GM12878 (cell line): ENCODE data around the gene SLC39A11. TPM values are rescaled to one million over a fixed set of nuclear protein-coding genes. Genes with fewer than 3 reads are reported as not detected.

ENCODE experiments used
- ATAC-seq: fragments of 200-7000 bp; cut with Tn5 transposase; 3 replicates; pipeline ENCODE4 v1.9.1; 2020; ENCODE audit warnings: mild to moderate bottlenecking, moderate library complexity
- BruUV-seq: library from RNA; stranded (reverse); fragments of 400-500 nt; replicated peaks from 2 replicates; lab custom pipeline; 2021; lab: Mats Ljungman, UMichigan
- CTCF ChIA-PET: fragments of 300-600 bp; sonication (Branson Sonifier 250); formaldehyde crosslinking; extraction: SDS; loops from one replicate; lab custom pipeline; 2021; ENCODE audit warnings: inconsistent platforms; lab: Yijun Ruan, JAX
- POLR2A ChIA-PET: fragments of 350-600 bp; formaldehyde crosslinking; extraction: SDS; loops from one replicate; lab custom pipeline; 2021; ENCODE audit warnings: inconsistent platforms; lab: Charles Lee
- RAD21 ChIA-PET: fragments of 300-600 bp; sonication (Branson Sonifier 250); formaldehyde crosslinking; loops from one replicate; lab custom pipeline; 2023; ENCODE audit warnings: antibody characterized with exemption; ENCODE audit not compliant: unreplicated experiment; lab: Charles Lee
- SMC1A ChIA-PET: fragments of 300-600 bp; sonication (Branson Sonifier 250); formaldehyde crosslinking; loops from one replicate; lab custom pipeline; 2023; ENCODE audit not compliant: unreplicated experiment, uncharacterized antibody; lab: Charles Lee
- DNase-seq: peaks from one replicate; pipeline ENCODE4 v3.0.0-alpha.2; 2011; ENCODE audit warnings: low read depth, low spot score
- FAIRE-seq: peaks from 3 replicates; lab custom pipeline; 2011; peaks lifted over from hg19 to GRCh38; lab: Jason Lieb, UNC
- H2AFZ ChIP-seq: 2 replicates; pipeline ENCODE4 v1.6.0; 2011; ENCODE audit warnings: low read depth, low read length, control low read depth; ENCODE audit not compliant: control insufficient read depth
- H3K27ac ChIP-seq: 2 replicates; pipeline ENCODE4 v1.5.1; 2011; ENCODE audit warnings: control low read depth; ENCODE audit not compliant: control insufficient read depth, insufficient read depth
- H3K27me3 ChIP-seq, 2 experiments: replicated peaks in 1 of 2; 2 replicates each; pipeline versions ENCODE4 v1.6.0 to v1.6.1; 2011; ENCODE audit warnings: low read length in 1 of 2; ENCODE audit not compliant: control insufficient read depth in 2 of 2, insufficient read depth in 2 of 2
- H3K36me3 ChIP-seq, 2 experiments: 2 replicates each; pipeline ENCODE4 v1.5.1; 2011; ENCODE audit warnings: low read length in 1 of 2; ENCODE audit not compliant: control insufficient read depth in 2 of 2, insufficient read depth in 2 of 2
- H3K4me1 ChIP-seq: 2 replicates; pipeline ENCODE4 v1.6.1; 2011; ENCODE audit warnings: mild to moderate bottlenecking, low read length, moderate library complexity, mixed read lengths; ENCODE audit not compliant: control insufficient read depth, insufficient read depth
- H3K4me2 ChIP-seq: 2 replicates; pipeline ENCODE4 v1.6.0; 2011; ENCODE audit warnings: control low read depth; ENCODE audit not compliant: control insufficient read depth, insufficient read depth
- H3K4me3 ChIP-seq: fragments of 200-600 bp; sonication (generic); 2 replicates; pipeline ENCODE4 v1.5.1; 2016
- H3K79me2 ChIP-seq: 2 replicates; pipeline ENCODE4 v1.6.0; 2011; ENCODE audit warnings: low read length; ENCODE audit not compliant: control insufficient read depth, insufficient read depth
- H3K9ac ChIP-seq: 2 replicates; pipeline ENCODE4 v1.8.0; 2011; ENCODE audit warnings: low read length, control low read depth, mixed read lengths; ENCODE audit not compliant: control insufficient read depth, insufficient read depth
- H3K9me3 ChIP-seq: replicated peaks from 3 replicates; pipeline ENCODE4 v1.5.1; 2011; ENCODE audit warnings: mild to moderate bottlenecking, low read length; ENCODE audit not compliant: control insufficient read depth, insufficient read depth
- H4K20me1 ChIP-seq: 2 replicates; pipeline ENCODE4 v1.6.0; 2011; ENCODE audit not compliant: control insufficient read depth, insufficient read depth
- ATF7 ChIP-seq: fragments of 450-650 bp; IDR thresholded peaks from 2 replicates; pipeline ENCODE4 v1.6.1; 2016; ENCODE audit warnings: low read depth, mild to moderate bottlenecking
- E4F1 ChIP-seq: fragments of 450-650 bp; IDR thresholded peaks from 2 replicates; pipeline ENCODE4 v1.6.1; 2018; ENCODE audit warnings: borderline replicate concordance, mild to moderate bottlenecking; ENCODE audit not compliant: partially characterized antibody
- EZH2 ChIP-seq: IDR thresholded peaks from 2 replicates; pipeline ENCODE4 v1.6.1; 2012; ENCODE audit warnings: low read depth, mild to moderate bottlenecking, control low read depth, inconsistent platforms, low read length, borderline replicate concordance; ENCODE audit not compliant: control insufficient read depth
- MAX ChIP-seq: IDR thresholded peaks from 2 replicates; pipeline ENCODE4 v1.6.1; 2012; ENCODE audit warnings: low read depth, low read length, improper control_type of control experiment
- MEF2B ChIP-seq: fragments of 450-650 bp; IDR thresholded peaks from 2 replicates; pipeline ENCODE4 v1.6.1; 2018; ENCODE audit warnings: mild to moderate bottlenecking, moderate library complexity; ENCODE audit not compliant: partially characterized antibody, poor library complexity, severe bottlenecking
- NRF1 ChIP-seq: conservative IDR thresholded peaks from 2 replicates; pipeline ENCODE4 v1.6.1; 2011; ENCODE audit warnings: mild to moderate bottlenecking, low read depth, low read length, improper control_type of control experiment
- SMAD5 ChIP-seq: IDR thresholded peaks from 2 replicates; pipeline ENCODE4 v1.6.1; 2016; ENCODE audit warnings: antibody characterized with exemption, low read depth
- WGBS: methylation state at CpG from one replicate; pipeline ENCODE4 v1.1.6; 2016; ENCODE audit warnings: low lambda C conversion rate; ENCODE audit not compliant: insufficient replicate concordance, insufficient coverage; ENCODE audit errors: missing lambda C conversion rate; 5-methylcytosine and 5-hydroxymethylcytosine counted together
- in situ Hi-C: fragments of 300-500 bp; cut with MboI; formaldehyde crosslinking; loops from 9 replicates; pipeline ENCODE4 v1.14.3; 2018; ENCODE audit warnings: mixed read lengths
- intact Hi-C: fragments of 100-400 bp; cut with micrococcal nuclease; formaldehyde crosslinking; loops from one replicate; pipeline ENCODE4 v1.14.2; 2022; ENCODE audit not compliant: unreplicated experiment
- polyA plus RNA-seq, 11 experiments: library from polyadenylated mRNA; depleted of rRNA in 4 of 11; unstranded in 6 of 11; stranded (reverse) in 5 of 11; fragments of >200 nt; fragmentation: Nextera tagmentation in 4 of 11; fragmentation: Illumina TruSeq in 1 of 11; extraction: Ambion mirVana in 4 of 11; extraction: Trizol in 1 of 11; gene quantifications; 1 replicate in 1 of 11; 2 replicates in 10 of 11; pipeline versions ENCODE4 v1.2.1 to v1.2.3, GENCODE V29; 2011 to 2016; ENCODE audit warnings: inconsistent platforms in 2 of 11, missing spikeins in 2 of 11, low read depth in 1 of 11
- total RNA-seq, 4 experiments: library from RNA; depleted of rRNA in 3 of 4; stranded (reverse); fragments of >200 nt in 3 of 4; fragmentation: Illumina TruSeq in 1 of 4; extraction: Trizol in 1 of 4; gene quantifications; 2 replicates each; pipeline versions ENCODE4 v1.2.1 to v1.2.3, GENCODE V29; 2013 to 2021
- TF ChIP-seq, protein P1 (sequence below): IDR thresholded peaks from 2 replicates; pipeline ENCODE4 v1.6.1; 2011; ENCODE audit warnings: low read depth, mild to moderate bottlenecking, low read length, moderate library complexity, borderline replicate concordance; ENCODE audit errors: extremely low read depth
- TF ChIP-seq, protein P2 (sequence below): IDR thresholded peaks from 2 replicates; pipeline ENCODE4 v1.6.1; 2012; ENCODE audit warnings: improper control_type of control experiment, low read depth, low read length; ENCODE audit not compliant: insufficient replicate concordance

SLC39A11 gene
- total and polyA plus RNA-seq, 10 of the 15 experiments (the other 5 are each of a cell fraction or from before 2014, with no cell fraction given), result 8.6 to 23.8 (median 14.0) TPM

DNA sequence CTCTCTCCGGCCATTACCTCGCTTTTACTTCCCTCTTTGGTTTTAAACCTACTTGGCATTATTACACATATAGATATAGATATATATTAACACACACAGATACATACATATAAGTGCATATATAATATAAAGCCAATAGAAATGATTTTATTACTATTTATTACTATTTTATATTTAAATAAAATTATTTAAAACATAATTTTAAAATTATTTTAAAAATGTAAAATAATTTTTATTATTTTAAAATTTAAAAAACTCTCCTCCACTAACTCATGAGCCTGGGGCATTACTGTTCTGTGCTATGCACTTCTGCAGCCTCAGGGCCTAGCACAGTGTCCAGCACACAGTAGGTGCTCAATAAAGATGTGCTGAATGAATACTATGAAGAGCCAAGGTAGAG is 200.9 kb downstream of the SLC39A11 start:
- Histone ChIP-seq H3K79me2 (no peaks in the 10 kb centered on the region), H3K9ac (no peak overlapping the region), H3K4me3 (no peak overlapping the region), H3K4me1 (no peaks in the 10 kb centered on the region), H2AFZ (no peak overlapping the region), H3K27me3 (no peaks in the 10 kb centered on the region), H3K9me3 (no peaks in the 10 kb centered on the region), H3K36me3 (no peaks in the 10 kb centered on the region; a peak in 1 of 4 replicates), H3K4me2 (no peak overlapping the region), H3K27ac (no peak overlapping the region), H4K20me1 (no peaks in the 10 kb centered on the region)
- 47% methylated on average over 2 of the region's 2 CpGs for WGBS
- POLR2A ChIA-PET, result no interaction called here
- CTCF ChIA-PET, result no interaction called here
- DNase-seq, result no peak
- TF ChIP-seq MEF2B (no peak), MAX (no peak), NRF1 (no peak), ATF7 (no peak)
- intact Hi-C loops (no loop called here), in situ Hi-C loops (no loop called here)
- no peak for ATAC-seq
- RAD21 ChIA-PET, result no interaction called here
- FAIRE-seq, result no peak
- SMC1A ChIA-PET, result no interaction called here
- no TSS peak for BruUV-seq

DNA sequence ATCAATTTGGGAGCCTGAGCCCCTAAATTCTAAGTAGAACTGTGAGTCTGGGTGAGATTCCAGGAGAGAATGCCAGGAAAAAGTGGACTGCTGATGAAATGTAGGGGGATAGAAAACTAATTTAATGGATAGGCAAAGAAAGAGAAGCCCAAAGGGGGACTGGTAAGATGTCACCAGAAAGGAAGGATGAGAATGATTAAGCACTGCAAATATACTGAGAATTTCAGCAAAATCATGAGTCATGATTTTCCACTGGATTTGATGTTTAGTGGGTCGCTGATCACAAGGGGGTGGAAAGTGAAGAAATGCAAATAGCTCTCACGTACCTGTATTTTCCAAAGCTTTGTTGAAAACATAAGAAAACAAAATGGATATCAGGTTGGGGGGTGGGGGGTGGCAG is 201.8 kb downstream of the SLC39A11 start:
- no peaks in the 10 kb centered on the region for H3K27me3 ChIP-seq
- no peak for FAIRE-seq
- no peaks in the 10 kb centered on the region for H3K4me1 ChIP-seq
- CTCF ChIA-PET, result no interaction called here
- POLR2A ChIA-PET, result interaction anchor here (0.6 kb wide), 1 partner anchor 28 kb away, joined by 3 read pairs; no protein-coding TSS in a partner anchor
- SMC1A ChIA-PET, result no interaction called here
- no peak overlapping the region for H3K27ac ChIP-seq
- H3K9ac ChIP-seq, result no peak overlapping the region
- intact Hi-C loops, result no loop called here
- no TSS peak for BruUV-seq
- RAD21 ChIA-PET, result no interaction called here
- no peak overlapping the region for H3K4me3 ChIP-seq
- in situ Hi-C loops, result no loop called here
- no peak overlapping the region for H3K4me2 ChIP-seq
- H2AFZ ChIP-seq, result no peak overlapping the region
- no peak for ATAC-seq
- H3K9me3 ChIP-seq, result no peaks in the 10 kb centered on the region
- H3K36me3 ChIP-seq, result no peaks in the 10 kb centered on the region; a peak in 1 of 4 replicates
- no peaks in the 10 kb centered on the region for H4K20me1 ChIP-seq
- no peaks in the 10 kb centered on the region for H3K79me2 ChIP-seq
- DNase-seq, result no peak
- 78% methylated on average over 2 of the region's 2 CpGs for WGBS
- no peak for TF ChIP-seq E4F1
- TF ChIP-seq, protein P1, sequence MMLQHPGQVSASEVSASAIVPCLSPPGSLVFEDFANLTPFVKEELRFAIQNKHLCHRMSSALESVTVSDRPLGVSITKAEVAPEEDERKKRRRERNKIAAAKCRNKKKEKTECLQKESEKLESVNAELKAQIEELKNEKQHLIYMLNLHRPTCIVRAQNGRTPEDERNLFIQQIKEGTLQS, result no peak
- no peak for TF ChIP-seq EZH2
- TF ChIP-seq, protein P2, sequence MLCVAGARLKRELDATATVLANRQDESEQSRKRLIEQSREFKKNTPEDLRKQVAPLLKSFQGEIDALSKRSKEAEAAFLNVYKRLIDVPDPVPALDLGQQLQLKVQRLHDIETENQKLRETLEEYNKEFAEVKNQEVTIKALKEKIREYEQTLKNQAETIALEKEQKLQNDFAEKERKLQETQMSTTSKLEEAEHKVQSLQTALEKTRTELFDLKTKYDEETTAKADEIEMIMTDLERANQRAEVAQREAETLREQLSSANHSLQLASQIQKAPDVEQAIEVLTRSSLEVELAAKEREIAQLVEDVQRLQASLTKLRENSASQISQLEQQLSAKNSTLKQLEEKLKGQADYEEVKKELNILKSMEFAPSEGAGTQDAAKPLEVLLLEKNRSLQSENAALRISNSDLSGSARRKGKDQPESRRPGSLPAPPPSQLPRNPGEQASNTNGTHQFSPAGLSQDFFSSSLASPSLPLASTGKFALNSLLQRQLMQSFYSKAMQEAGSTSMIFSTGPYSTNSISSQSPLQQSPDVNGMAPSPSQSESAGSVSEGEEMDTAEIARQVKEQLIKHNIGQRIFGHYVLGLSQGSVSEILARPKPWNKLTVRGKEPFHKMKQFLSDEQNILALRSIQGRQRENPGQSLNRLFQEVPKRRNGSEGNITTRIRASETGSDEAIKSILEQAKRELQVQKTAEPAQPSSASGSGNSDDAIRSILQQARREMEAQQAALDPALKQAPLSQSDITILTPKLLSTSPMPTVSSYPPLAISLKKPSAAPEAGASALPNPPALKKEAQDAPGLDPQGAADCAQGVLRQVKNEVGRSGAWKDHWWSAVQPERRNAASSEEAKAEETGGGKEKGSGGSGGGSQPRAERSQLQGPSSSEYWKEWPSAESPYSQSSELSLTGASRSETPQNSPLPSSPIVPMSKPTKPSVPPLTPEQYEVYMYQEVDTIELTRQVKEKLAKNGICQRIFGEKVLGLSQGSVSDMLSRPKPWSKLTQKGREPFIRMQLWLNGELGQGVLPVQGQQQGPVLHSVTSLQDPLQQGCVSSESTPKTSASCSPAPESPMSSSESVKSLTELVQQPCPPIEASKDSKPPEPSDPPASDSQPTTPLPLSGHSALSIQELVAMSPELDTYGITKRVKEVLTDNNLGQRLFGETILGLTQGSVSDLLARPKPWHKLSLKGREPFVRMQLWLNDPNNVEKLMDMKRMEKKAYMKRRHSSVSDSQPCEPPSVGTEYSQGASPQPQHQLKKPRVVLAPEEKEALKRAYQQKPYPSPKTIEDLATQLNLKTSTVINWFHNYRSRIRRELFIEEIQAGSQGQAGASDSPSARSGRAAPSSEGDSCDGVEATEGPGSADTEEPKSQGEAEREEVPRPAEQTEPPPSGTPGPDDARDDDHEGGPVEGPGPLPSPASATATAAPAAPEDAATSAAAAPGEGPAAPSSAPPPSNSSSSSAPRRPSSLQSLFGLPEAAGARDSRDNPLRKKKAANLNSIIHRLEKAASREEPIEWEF, result no peak
- no peak for TF ChIP-seq SMAD5
